Panc1 (cell line): Measurements from ENCODE around the gene TAS2R31. TPM values are rescaled to one million over a fixed set of nuclear protein-coding genes. Genes with fewer than 3 reads are reported as not detected.

Experiments used
- ATAC-seq: fragments of 200-7000 bp; cut with Tn5 transposase; 2 replicates; pipeline ENCODE4 v1.9.1; 2020; ENCODE audit warnings: mild to moderate bottlenecking, moderate library complexity
- BruUV-seq: library from RNA; stranded (reverse); fragments of 400-500 nt; replicated peaks from 2 replicates; lab custom pipeline; 2021; lab: Mats Ljungman, UMichigan
- CTCF ChIA-PET: fragments of 300-600 bp; sonication (Branson Sonifier 250); formaldehyde crosslinking; loops from one replicate; lab custom pipeline; 2022; ENCODE audit warnings: antibody characterized with exemption; lab: Charles Lee
- POLR2A ChIA-PET: fragments of 300-600 bp; sonication (Branson Sonifier 250); formaldehyde crosslinking; loops from one replicate; lab custom pipeline; 2022; ENCODE audit warnings: antibody characterized with exemption; lab: Charles Lee
- DNase-seq: peaks from one replicate; pipeline ENCODE4 v3.0.0-alpha.2; 2010; ENCODE audit warnings: low read depth, low spot score
- H3K27ac ChIP-seq: 2 replicates; pipeline ENCODE4 v1.5.1; 2011; ENCODE audit warnings: mild to moderate bottlenecking, low read length, inconsistent platforms
- H3K27me3 ChIP-seq: fragments of 200-500 bp; sonication (Bioruptor generic); 2 replicates; pipeline ENCODE4 v1.6.0; 2014; ENCODE audit warnings: low read length, inconsistent platforms; ENCODE audit not compliant: control insufficient read depth, insufficient read depth
- H3K36me3 ChIP-seq: fragments of 200-500 bp; sonication (Bioruptor generic); 2 replicates; pipeline ENCODE4 v1.5.1; 2014; ENCODE audit warnings: inconsistent platforms, mild to moderate bottlenecking, low read length, moderate library complexity; ENCODE audit not compliant: control insufficient read depth, insufficient read depth
- H3K4me1 ChIP-seq: 2 replicates; pipeline ENCODE4 v1.5.1; 2011; ENCODE audit warnings: inconsistent platforms, mild to moderate bottlenecking, low read length, moderate library complexity; ENCODE audit not compliant: control insufficient read depth, insufficient read depth
- H3K4me3 ChIP-seq, 2 experiments: 2 replicates each; pipeline ENCODE4 v1.5.1; 2011 to 2012; ENCODE audit warnings: low read depth in 2 of 2, low read length in 2 of 2, mild to moderate bottlenecking in 2 of 2, inconsistent platforms in 1 of 2, moderate library complexity in 1 of 2
- H3K9me3 ChIP-seq: fragments of 200-500 bp; sonication (Bioruptor generic); 2 replicates; pipeline ENCODE4 v1.5.1; 2014; ENCODE audit warnings: low read depth, mild to moderate bottlenecking, inconsistent platforms, low read length, moderate library complexity; ENCODE audit not compliant: control insufficient read depth, insufficient read depth
- CTCF ChIP-seq: fragments of 450-650 bp; IDR thresholded peaks from 2 replicates; pipeline ENCODE4 v1.5.1; 2017; ENCODE audit warnings: mild to moderate bottlenecking
- POLR2AphosphoS5 ChIP-seq: IDR thresholded peaks from 2 replicates; pipeline ENCODE4 v1.6.1; 2012; ENCODE audit warnings: mild to moderate bottlenecking, low read depth, low read length, moderate library complexity
- REST ChIP-seq, 2 experiments: IDR thresholded peaks; 2 replicates each; pipeline ENCODE4 v1.6.1; 2011 to 2012; ENCODE audit warnings: low read depth in 2 of 2, control low read depth in 1 of 2, low read length in 1 of 2, mild to moderate bottlenecking in 1 of 2, moderate library complexity in 1 of 2; ENCODE audit not compliant: insufficient read depth in 1 of 2
- SIN3A ChIP-seq: IDR thresholded peaks from 2 replicates; pipeline ENCODE4 v1.6.1; 2012; ENCODE audit warnings: low read depth, mild to moderate bottlenecking, low read length, moderate library complexity, borderline replicate concordance; ENCODE audit not compliant: insufficient read depth
- TCF7L2 ChIP-seq: IDR thresholded peaks from 2 replicates; pipeline ENCODE4 v1.6.1; 2011; ENCODE audit warnings: mild to moderate bottlenecking, low read depth, low read length, inconsistent platforms
- in situ Hi-C: cut with HindIII; loops from 2 replicates; pipeline ENCODE4 v1.10.0; 2016; ENCODE audit warnings: low sequenced_read_pairs, low pct_unique_long_range_greater_than_20kb
- intact Hi-C: fragments of 100-400 bp; cut with micrococcal nuclease; formaldehyde crosslinking; loops from one replicate; pipeline ENCODE4 v1.10.0; 2022; ENCODE audit not compliant: unreplicated experiment
- total RNA-seq: library from RNA; stranded (reverse); gene quantifications from one replicate; pipeline ENCODE4 v1.2.1, GENCODE V29; 2021; ENCODE audit not compliant: unreplicated experiment

TAS2R31 gene
- total RNA-seq, 1 experiment from 2014 or later, result 1.3 TPM

DNA sequence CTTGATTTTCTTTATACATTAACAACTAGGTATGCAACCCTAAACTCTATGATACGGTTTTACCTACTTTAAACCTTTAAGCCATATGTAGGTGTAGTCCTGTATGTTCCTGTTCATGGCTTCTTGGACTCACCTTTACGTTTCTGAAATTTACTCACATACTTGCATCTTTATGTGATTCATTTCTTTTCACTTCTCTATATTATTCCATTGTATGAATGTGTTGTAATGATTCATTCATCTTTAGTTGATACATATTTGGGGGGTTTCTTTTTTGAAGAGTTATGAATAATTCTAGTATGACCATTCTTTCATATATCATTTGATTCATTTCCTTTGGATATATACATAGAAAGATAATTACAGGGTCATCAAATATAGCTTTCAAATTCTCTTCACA is 42.1 kb downstream of the TAS2R31 start:
- no peak overlapping the region for H3K27ac ChIP-seq
- H3K9me3 ChIP-seq, result no peaks in the 10 kb centered on the region
- ChIA-PET CTCF (no interaction called here), POLR2A (no interaction called here)
- no peak for TF ChIP-seq CTCF
- TF ChIP-seq REST (IDR thresholded peaks at IDR 0.05; ENCODE audit: insufficient read depth in 1 of 2, low read depth in 2 of 2, low read length in 1 of 2), result no peak
- TF ChIP-seq TCF7L2, result no peak
- no peak for TF ChIP-seq SIN3A
- no peak for TF ChIP-seq POLR2AphosphoS5
- in situ Hi-C loops (no loop called here), intact Hi-C loops (no loop called here)
- no TSS peak for BruUV-seq
- no peaks in the 10 kb centered on the region for H3K36me3 ChIP-seq
- DNase-seq (no peak), ATAC-seq (no peak)
- no peak overlapping the region for H3K4me3 ChIP-seq
- no peaks in the 10 kb centered on the region for H3K4me1 ChIP-seq
- no peaks in the 10 kb centered on the region for H3K27me3 ChIP-seq

DNA sequence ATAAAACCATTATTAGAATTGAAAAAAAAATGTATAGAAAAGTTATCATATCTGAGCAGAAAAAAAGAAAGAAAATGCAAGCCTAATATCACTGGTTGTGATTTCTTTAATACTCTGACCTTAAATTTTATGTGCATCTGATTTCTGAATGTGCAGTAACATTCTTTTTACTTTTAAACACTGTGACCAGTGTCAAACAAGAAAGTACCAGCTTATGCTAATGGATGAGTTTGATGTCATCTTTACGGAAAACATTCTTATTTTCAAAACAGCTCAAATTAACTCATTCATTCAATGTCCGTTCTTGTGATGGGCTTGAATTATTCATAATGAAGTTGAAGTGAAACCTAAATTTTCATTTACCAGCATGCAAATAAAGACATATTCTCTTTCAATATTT is 44.4 kb downstream of the TAS2R31 start, which contains the start of gene TAS2R50:
Gene TAS2R50, minus strand, starts transcription at position 101 of the 400 bp plus-strand sequence. Its CDS starts 52 bp downstream, at position 49.
- no TSS peak for BruUV-seq
- TF ChIP-seq CTCF (no peak), TCF7L2 (no peak), SIN3A (no peak), POLR2AphosphoS5 (no peak), REST (IDR thresholded peaks at IDR 0.05; ENCODE audit: insufficient read depth in 1 of 2, low read depth in 2 of 2, low read length in 1 of 2) (no peak)

More for the DNA sequence above, 44.4 kb downstream of the TAS2R31 start, which contains the start of gene TAS2R50:
- in situ Hi-C loops, result no loop called here
- CTCF ChIA-PET, result no interaction called here
- DNase-seq, result no peak
- POLR2A ChIA-PET, result no interaction called here
- no peaks in the 10 kb centered on the region for H3K9me3 ChIP-seq
- H3K4me1 ChIP-seq, result no peaks in the 10 kb centered on the region
- intact Hi-C loops, result no loop called here
- H3K27me3 ChIP-seq, result no peaks in the 10 kb centered on the region
- no peak within 1 kb of the TSS for H3K27ac ChIP-seq
- H3K36me3 ChIP-seq, result no peaks in the 10 kb centered on the region
- no peak within 1 kb of the TSS for H3K4me3 ChIP-seq
- no peak for ATAC-seq
